ENCODE data around the gene CYB561D1.
"Not testable (repeated sequence)": the region's sequence is repeated elsewhere in the genome, so short reads cannot be mapped to it uniquely, and the experiment has no call there.

The CYB561D1 gene, protein sequence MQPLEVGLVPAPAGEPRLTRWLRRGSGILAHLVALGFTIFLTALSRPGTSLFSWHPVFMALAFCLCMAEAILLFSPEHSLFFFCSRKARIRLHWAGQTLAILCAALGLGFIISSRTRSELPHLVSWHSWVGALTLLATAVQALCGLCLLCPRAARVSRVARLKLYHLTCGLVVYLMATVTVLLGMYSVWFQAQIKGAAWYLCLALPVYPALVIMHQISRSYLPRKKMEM
- total RNA-seq = 25.8 to 46.8 reads per million in 2 experiments

DNA sequence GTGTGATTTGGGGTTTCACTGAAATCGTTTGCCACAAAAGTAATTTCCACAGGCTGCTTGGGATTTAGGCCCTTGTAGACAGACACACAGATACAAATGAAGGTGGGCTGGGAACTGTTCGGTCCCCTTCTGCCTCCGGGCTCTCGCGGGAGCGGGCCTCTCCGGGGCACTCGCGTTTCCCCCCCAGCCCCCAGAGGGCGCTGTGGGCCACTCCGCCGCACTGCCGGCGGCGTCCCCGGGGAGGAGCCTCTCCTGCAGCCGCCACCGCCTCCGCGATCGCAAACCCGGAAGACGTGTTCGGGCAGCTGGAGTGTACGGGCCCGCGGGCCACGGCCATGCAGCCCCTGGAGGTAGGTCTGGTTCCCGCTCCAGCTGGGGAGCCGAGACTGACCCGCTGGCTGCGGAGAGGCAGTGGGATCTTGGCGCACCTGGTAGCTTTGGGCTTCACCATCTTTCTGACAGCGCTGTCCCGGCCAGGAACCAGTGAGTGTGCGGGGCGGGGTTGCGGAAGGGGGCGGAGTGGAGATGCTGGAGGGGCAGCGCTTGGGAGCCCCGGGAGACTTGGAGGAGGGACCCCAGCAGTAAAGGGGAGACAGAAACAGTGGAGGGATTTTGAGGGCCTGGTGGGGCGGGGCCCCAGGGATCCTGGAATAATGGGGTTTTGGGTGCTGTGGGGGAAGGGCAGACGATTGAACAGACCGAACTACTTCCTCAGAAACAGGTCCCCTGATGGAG is at the start of gene CYB561D1:
TSS of gene CYB561D1 (plus strand) at position 290 of the 735 bp plus-strand sequence. CDS start at position 336, 46 bp downstream.
- DNase-seq (ENCODE audit: low read depth) = peak; percentile 81

DNA sequence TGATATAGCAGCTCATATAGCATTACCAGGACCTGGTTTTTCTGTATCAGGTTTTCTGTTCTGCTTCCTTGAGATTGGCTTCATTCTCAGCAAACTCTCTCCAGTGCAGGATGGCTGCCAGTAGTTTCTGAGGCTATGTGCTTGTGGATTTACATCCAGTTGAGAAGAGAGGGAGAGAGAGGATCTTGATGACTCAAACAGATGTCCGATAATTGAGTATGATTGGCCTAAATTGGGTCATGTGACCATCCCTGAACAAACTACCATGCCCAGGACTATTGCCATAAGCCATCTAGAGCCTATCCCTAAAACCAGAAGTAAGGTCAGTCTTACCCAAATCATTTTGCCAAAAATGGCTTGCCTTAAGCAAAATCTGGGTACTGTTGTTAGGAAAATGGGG is 49.5 kb upstream of the CYB561D1 start:
- DNase-seq (ENCODE audit: low read depth) = no peak

DNA sequence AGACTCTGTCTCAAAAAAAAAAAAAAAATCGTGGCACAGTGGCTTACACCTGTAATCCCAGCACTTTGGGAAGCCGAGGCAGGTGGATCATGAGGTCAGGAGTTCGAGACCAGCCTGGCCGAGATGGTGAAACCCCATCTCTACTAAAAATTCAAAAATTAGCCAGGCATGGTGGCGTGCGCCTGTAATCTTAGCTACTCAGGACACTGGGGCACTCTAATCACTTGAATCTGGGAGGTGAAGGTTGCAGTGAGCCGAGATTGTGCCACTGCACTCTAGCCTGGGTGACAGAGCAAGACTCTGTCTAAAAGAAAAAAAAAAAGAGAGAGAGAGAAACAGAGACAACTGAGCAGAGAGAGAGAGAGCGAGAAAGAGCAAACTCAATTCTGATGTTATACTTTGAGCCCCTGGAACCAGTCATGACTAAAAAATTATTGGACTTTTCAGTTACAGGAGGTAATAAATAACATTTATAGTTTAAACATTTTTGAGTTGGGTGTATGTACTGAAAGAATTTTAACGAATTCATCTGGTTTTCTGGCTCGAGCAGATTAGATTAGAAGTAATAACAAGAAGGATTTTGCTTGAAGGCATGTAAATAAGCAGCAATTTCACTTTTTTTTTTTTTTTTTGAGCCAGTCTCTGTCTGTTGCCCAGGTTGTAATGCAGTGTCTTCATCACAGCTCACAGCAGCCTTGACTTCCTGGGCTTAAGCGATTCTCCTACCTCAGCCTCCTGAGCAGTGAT is 47.8 kb upstream of the CYB561D1 start:
- DNase-seq (ENCODE audit: low read depth) = not testable (repeated sequence)

DNA sequence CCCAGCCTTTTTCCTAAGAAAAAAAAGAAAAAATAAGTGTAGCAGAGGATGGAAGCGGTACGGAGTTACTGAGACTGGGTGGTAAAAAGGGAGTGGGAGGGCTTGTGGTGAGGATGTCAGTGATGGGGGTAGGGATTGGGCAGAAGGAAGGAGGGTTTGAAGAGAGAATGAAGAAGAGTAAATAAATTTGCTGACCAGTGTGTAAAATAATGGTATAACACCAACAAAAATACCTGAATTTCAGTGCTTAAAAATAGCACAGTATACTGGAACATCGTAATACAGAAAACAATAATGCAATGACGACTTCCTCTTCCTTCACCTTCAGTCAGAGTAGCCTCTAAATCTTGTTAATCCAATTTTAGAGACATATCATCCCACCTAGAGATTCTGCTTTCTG is 46.4 kb upstream of the CYB561D1 start:
- no peak for DNase-seq (ENCODE audit: low read depth)

DNA sequence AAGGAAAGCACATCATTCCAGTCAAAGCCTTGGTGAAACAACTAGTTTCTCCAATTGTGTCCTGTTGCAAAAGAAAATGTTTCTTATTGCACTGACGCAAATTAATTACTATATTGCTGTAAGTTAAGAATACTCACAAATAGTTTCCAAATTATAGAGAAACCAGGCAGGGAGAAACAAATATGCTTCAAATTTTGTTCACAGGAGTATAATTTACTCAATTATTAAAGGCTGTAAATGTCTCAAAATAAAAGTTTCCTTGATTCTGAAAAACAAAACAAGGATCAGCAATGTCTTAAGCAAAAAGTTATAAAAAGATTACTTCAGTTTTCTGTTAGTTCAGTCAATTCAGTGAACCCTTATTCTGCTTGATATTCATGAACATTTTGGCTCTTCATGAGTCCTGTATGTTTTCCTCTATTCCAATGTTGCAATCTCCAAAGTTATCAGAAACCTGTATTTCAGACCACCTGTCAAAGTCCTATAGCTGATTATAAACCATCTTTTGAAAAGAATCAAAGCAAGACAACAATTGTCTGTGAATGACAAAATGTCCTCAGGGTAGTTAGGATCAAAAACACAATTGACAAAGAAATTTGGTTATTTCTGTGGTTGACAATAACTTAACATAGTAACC is 39.3 kb upstream of the CYB561D1 start:
- DNase-seq (ENCODE audit: low read depth) = no peak

DNA sequence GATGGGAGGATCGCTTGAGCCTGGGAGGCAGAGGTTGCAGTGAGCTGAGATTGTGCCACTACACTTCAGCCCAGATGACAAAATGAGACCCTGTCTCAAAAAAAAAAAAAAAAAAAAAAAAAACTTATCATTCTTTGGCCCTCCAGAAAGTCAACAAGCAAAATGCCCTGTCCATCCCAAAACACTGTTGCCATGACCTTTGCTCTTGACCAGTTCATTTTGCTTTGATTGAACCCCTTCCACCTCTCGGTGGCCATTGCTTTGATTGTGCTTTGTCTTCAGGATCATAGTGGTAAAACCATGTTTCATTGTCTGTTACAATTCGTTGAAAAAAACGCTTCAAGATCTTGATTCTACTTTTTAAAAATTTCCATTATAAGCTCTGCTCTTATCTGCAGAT is 36.1 kb upstream of the CYB561D1 start:
- DNase-seq (ENCODE audit: low read depth) = no peak

DNA sequence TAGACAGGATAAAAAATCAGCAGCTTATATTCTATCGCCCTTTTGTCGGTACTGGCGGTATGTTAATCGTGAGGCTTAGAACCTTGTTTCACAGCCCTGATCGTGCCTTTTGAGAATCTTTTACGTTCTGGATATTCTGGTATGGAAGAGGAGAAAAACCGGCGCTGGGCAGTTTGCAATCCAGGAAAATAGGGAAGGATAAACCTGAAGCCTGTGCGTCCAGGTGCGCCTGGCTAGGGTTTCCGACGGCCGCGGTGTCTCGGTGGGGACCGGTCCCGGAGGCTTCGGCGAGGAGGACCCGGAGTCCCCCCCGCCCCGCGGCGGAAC is 27.8 kb upstream of the CYB561D1 start:
- DNase-seq (ENCODE audit: low read depth) = no peak

DNA sequence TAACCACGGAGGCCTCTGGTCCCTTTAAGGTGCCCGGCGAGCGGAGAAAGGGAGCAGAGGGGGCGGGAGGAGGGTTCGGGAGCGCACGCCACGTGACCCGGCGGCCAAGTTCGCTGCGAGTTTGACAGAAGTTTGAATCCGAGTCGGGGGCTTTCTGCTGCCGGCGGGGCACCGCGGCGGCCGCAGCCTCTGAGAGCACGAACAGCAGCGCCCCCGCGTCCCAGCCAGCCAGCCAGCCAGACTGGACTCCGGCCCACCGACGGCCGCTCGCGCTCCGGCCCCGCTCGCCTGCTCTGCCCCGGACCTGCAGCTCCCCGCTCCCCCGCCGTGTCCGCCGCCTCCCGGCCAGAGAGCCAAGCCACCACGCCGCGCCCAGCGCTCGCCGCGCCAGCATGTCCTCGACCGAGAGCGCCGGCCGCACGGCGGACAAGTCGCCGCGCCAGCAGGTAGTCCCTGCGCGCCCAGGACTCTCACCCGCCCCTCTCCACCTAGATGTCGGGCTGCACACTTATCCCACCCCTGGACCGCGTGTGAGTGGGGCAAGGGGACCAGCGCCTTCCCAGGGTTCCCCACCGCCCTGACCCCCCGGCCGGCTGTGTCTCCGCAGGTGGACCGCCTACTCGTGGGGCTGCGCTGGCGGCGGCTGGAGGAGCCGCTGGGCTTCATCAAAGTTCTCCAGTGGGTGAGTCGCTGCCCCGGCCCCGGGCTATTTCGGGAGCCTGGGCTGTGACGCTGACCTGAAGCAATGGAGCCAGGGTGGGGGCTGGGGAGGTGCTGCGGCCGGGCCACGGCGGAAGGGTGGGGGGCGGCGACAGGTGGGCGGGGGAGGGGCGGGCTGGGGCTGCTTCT is 27.2 kb upstream of the CYB561D1 start, which contains the start of gene SYPL2:
TSS of gene SYPL2 (plus strand) at position 95 of the 849 bp plus-strand sequence. CDS start at position 393, 298 bp downstream.
- DNase-seq (ENCODE audit: low read depth) = no peak

DNA sequence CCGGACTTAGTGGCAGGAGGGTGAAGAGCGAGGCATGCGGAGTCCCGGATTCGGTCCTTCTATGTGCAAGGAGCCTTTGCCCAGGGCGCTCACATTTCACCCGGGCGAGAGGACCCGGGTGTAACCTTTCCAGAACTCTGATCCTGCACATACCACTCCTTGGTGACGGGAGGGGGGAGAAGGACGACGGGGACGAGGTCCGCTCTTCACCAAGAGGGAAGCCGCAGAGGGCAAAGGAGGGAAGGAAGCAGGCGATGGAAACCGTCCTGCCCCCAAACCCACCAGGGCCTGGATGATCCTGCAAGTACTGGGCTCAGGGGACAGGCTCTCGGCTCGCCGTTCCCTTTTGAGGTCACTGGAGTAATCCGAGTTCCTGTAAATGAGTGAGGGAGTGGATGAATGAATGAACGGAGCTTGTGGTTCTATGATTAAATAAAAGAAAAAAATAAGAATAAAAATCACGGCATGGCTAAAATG is 26.6 kb upstream of the CYB561D1 start:
- DNase-seq (ENCODE audit: low read depth) = no peak

DNA sequence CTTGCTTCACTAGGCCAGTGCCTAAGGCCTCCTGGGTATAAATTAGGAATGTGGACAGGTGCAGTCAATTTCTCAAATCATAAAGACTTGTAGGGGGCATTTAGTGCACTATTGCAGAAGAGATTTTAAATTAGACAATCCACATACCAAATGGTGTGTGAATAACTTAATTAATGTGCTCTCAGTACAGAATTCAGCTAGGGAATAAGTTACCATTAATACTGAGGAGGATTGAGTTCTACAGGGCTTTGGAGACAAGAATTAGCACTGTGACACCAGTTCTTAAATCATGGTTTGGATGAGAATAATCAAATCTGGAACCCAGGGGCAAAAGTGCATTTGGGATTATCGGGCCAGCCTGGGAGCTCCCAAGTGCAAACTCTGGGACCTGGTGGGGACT is 25.8 kb upstream of the CYB561D1 start:
- DNase-seq (ENCODE audit: low read depth) = no peak

DNA sequence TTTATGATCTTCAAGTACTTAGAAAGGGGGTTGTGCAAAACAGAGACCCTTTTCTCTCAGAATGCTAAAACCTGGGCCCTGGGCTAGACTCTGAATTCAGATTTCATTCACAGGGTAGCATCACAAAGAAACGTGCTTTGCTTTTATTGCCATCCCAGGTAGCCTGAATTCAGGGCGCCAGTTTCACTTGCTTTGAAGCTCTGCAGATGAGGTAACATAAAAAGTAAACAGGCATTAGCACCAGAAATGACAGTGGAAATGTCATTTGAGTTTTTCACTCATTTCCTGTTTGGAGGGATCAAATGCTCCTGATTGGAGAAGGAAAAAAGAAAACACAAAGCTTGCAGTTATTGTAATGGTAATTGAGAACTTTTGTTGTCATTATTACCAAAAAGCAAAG is 25.0 kb upstream of the CYB561D1 start:
- no peak for DNase-seq (ENCODE audit: low read depth)

DNA sequence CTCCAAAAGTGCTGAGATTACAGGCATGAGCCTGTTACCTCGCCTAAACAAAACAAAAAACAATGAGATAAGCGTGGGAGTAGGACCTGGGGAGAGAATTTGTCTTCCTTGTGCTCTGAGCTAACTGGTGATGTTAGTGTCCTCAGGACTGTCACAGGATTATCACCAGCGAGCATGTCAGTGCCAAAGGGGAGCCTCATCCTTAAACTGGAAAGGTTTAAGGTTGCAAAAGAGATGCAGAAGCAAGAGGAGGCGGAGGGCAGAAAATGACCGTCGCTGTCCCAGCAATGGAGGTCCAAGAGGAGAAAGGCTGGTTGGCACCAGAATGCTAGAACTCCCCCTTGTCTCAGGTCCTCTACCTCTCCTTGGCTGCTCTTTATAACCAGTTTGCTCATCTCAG is 23.6 kb upstream of the CYB561D1 start:
- DNase-seq (ENCODE audit: low read depth) = no peak

DNA sequence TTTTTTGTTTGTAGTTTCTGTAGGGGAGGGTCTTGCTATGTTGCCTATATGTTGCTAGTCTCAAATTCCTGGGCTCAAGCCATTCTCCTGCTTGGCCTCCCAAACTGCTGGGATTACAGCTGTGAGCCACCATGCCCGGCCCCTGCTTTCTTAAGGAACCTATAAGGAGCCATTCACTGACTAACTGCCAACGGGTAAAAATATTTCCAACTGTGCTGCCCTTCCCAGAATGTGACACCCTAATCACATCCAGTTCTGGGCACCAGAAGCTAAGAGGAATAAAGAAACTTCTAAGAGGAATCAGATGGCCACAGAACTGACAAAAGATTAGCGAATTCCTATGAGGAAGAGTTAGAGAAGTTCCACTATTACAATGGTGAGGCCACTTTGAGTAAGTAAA is 21.1 kb upstream of the CYB561D1 start:
- DNase-seq (ENCODE audit: low read depth) = no peak

DNA sequence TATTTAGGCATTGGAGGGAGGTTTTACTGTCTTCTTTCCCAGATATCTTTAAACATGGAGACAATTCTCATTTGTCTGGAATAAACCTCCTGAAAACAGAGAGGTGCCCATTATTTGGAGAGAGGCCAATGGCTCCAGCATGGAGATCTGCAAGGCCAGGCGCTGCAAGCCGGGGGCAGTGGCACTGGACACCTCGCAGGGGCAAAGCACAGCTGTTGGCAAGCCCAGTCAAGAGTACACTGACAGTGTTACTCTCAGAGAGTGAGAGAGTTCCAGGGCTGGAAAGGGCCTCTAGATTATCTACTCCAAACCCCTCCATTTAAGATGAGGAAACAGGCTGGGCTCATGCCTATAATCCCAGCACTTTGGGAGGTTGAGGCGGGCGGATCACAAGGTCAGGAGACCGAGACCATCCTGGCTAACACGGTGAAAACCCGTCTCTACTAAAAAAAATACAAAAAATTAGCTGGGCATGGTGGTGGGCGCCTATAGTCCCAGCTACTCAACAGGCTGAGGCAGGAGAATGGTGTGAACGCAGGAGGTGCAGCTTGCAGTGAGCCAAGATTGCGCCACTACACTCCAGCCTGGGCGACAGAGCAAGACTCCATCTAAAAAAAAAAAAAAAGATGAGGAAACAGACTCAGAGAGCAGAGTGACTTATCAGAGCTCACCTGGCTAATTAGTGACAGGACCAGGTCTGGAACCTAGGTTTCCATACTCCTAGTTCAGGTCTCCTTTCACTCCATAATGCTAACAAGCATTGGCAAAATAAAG is 20.4 kb upstream of the CYB561D1 start:
- DNase-seq (ENCODE audit: low read depth) = not testable (repeated sequence)

DNA sequence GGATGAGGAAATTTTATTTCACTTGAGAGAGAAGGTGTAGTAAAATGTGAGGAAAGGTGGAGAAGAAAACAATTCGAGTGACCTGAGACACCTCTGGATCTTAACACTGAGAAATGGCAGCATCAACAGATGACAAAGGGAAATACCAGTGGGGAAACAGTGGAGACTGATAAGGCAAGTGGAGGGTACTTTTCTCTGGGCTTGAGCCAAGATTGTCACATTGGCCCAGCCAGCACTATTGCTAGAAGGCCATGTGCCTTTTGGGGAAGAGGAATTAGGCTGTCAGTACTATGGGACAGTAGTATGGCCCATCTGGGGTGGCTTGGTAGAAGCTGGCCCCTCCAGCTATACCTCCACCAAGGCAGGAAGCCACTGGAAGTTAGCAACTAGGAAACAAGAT is 19.2 kb upstream of the CYB561D1 start:
- no peak for DNase-seq (ENCODE audit: low read depth)

DNA sequence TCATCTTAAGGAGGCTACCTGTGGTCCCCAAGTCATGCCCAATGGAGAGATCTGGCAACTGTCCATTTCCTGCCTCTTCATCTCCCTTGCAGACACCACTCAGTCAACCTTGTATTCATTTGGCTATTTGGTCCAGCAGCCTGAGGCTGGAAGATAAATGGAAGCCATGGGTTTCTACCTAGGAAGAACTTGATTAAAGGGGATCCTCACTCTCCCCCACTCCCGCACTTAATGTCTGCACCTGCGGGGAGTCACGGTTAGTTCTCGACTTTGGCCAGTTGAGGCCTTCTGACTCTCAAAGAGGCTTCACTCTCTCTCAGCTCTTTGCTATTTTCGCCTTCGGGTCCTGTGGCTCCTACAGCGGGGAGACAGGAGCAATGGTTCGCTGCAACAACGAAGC is 18.6 kb upstream of the CYB561D1 start:
- DNase-seq (ENCODE audit: low read depth) = no peak

DNA sequence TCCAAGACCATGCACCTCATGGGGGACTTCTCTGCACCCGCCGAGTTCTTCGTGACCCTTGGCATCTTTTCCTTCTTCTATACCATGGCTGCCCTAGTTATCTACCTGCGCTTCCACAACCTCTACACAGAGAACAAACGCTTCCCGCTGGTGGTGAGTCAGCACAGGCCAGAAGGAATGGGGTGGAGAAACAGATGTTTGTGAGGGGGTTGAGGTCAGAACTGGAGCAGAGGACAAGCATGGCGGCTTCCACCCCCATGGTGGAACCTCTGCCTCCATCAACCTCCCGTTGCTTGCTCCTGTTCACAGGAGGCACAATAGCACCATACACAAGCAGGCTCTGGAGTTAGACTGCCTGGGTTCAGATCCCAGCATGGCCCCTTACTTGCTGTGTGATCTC is 17.1 kb upstream of the CYB561D1 start:
- DNase-seq (ENCODE audit: low read depth) = no peak

DNA sequence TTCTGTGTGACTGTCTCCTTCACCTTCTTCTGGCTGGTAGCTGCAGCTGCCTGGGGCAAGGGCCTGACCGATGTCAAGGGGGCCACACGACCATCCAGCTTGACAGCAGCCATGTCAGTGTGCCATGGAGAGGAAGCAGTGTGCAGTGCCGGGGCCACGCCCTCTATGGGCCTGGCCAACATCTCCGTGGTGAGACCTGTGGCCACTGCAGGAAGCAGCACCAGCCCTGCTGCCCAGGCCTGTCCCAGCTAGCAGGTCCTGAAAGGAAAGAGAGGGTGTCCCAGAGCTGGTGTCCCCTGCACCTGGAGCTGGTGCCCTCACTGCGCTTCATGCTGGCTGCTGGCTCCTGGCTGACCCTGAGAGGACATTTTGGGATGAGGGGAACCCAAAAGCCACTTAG is 16.1 kb upstream of the CYB561D1 start:
- no peak for DNase-seq (ENCODE audit: low read depth)

DNA sequence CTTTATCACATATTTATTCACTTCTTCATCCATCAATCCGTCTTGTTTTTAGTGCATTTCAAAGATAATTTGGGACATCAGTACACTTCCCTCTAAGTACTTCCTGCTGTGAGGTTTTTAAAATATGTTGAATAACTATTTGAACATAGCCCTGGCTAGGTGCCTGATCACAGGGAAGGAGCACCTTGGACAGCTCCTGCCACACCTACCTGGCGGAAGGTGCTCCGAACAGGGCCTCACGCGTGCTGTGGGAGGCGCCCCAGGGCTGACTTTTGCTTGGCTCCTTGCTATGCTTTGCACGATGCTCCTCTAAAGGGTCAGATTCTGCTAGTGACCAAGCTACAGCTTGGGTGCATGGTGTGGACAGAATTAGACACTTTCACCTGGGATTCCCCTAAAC is 15.1 kb upstream of the CYB561D1 start:
- DNase-seq (ENCODE audit: low read depth) = peak; percentile 23

DNA sequence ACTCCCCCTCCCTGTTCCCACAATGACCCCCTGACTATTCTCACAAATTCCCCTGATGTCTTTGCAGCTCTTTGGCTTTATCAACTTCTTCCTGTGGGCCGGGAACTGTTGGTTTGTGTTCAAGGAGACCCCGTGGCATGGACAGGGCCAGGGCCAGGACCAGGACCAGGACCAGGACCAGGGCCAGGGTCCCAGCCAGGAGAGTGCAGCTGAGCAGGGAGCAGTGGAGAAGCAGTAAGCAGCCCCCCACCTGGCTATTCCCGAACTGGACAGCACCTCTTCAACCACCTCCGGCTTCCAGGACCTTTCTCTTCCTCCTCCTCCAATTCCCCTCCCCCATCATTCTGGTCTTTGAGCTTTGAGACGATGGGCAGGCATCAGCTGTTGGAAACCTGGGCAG is 14.6 kb upstream of the CYB561D1 start:
- DNase-seq (ENCODE audit: low read depth) = no peak

DNA sequence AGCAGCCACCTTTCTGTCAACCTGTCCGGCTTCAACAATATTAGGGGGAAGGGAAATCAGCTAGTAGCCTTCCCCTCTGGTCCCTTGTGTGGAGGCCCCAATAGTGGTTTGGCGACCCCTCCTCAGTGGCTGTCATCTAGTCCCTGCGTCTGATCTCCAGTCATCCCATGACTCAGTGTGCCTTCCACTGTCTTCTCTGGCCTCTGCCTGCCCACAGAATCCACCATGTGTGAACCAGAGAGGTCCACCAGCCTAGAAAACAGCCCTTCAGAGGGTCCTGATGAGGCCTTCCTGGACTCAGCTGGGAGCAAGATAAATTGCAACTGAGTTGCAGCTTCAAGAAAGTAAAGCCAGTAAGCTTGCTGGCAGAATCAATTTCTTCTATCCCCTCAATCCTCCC is 14.0 kb upstream of the CYB561D1 start:
- DNase-seq (ENCODE audit: low read depth) = no peak

Measured in T follicular helper cell (primary cell).